SK-N-DZ (cell line): ENCODE measurements around the gene CLHC1.
"Not testable (repeated sequence)": the region's sequence is repeated elsewhere in the genome, so short reads cannot be mapped to it uniquely, and the experiment has no call there.

ENCODE experiments used
- DNase-seq: peaks from one replicate; pipeline ENCODE4 v3.0.0-alpha.2; 2015; ENCODE audit warnings: low spot score

CLHC1 gene

GRCh38 chr2:55153584-55154299, 78.4 kb downstream of the CLHC1 start:
- DNase-seq = no peak

- DNase-seq = no peak
Measured at GRCh38 chr2:55152475-55153412, 79.3 kb downstream of the CLHC1 start.

DNA sequence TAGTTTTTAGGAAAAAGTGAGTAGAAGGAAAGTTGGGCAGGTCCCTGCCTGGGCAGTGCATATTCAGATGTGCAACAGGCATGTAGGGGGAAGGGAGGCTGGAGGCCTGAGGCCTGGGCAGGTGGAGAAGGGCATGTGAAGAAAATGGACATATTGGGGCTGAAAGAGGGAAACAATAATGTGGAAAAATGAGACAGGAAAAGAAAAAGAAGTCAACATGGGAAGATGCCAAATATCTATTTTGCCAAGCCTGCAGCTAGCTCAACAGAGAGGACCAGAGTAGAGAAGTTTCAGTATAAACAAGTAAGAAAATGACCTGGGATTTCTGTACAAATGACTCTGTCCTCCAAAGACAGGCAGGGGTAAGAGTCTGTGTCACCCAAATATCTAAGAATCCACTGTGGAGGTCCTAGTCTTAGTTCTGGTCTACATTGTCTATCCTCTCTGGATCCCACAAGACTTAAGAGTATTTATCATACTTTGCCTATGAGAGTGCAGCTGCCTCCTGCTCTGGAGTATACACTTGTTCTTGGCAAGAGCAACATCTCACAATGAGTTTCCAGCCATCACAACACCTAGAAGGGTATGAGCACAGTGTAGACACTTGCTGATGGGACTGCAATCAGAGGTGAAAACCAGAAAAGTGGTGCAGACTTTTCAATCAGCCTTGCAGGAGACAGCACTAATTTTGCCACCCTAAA, 80.2 kb downstream of the CLHC1 start:
- DNase-seq = no peak

GRCh38 chr2:55150834-55151233, 81.3 kb downstream of the CLHC1 start:
- DNase-seq = no peak

DNA sequence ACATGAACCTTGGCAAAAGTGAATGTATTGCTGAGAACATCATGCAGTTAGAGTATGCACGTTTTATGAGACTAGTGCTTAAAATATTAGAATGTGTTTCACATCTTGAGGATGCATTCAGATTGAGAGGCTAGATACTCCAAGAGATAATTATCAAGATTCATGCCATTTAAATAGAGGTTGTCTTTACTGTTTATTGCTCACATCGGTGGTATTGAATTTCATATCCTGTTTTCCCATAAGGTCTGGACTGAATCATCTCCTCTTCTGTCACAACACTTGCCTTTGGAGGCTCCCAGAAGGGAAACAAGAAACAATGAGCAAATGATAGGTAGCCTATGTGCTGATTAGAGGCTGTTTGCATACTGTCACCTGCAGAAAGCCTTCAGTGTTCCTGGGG, 83.8 kb downstream of the CLHC1 start:
- peak; percentile 62 for DNase-seq

DNA sequence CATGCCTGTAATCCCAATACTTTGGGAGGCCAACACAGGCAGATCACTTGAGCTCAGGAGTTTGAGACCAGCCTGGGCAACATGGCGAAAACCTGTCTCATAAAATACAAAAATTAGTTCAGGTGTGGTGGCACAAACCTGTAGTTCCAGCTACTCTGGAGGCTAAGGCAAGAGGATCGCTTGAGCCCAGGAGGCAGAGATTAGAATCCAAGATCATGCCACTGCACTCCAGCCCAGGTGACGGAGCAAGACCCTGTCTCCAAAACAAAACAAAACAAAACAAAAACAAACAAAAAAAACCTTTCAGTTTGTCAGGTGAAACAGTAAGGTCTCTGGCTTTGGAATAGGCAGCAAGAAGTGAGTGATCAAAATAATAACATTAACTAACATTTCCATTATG, 84.6 kb downstream of the CLHC1 start:
- DNase-seq = no peak

DNA sequence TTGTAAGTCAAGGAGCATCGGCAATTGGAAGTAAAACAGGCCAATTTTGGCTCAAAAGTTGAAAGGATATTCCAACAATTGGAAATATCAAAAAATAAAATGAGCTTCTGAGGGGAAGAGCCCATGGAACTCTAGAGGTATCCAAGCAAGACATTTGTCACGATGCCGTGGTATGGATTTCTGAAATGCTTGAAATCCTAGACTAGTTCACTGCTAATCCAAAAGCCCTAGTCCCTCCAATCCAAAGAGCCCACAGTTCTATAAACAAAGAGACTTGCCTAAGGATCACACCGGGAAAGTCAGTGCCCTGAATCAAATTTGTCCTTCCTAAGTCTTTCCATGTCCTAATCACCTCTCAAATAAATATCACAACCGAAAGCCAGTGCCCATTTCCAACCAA, 85.1 kb downstream of the CLHC1 start:
- DNase-seq = no peak

- no peak for DNase-seq
Measured at GRCh38 chr2:55146263-55146662, 85.8 kb downstream of the CLHC1 start.

DNA sequence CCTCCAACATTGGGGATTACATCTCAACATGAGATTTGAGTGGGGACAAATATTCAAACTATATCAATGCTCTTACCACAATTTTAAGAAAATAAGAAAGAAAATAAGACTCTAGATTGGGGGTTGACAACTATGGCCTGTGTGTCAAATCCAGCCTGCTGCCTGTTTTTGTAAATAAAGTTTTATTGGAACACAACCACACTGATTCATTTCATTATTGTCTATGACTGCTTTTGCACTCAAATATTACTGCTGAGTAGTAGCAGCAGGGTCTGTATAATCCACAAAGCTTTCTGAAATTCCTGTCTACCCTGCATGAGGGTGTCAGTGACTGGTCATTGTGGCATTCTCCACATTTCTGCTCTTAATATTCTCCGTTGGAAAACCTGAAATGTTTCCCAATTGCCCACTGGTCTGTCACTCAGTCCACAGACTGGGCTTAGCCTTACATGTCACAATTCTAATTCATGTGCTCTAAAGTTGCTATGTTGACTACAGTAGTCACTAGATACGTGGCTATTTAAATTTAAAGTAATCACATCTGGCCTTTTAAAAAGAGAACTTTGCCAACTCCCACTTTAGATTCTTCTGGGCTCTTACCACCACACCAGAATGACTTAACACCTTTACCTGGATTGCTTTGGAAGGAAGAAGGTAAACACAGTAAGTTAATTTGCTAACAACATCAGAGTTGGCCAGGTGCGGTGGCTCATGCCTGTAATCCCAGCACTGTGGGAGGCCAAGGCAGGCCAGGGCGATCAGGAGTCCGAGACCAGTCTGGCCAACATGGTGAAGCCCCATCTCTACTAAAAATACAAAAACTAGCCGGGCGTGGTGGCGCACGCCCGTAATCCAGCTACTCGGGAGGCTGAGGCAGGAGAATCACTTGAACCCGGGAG, 86.9 kb downstream of the CLHC1 start:
- DNase-seq = no peak

DNA sequence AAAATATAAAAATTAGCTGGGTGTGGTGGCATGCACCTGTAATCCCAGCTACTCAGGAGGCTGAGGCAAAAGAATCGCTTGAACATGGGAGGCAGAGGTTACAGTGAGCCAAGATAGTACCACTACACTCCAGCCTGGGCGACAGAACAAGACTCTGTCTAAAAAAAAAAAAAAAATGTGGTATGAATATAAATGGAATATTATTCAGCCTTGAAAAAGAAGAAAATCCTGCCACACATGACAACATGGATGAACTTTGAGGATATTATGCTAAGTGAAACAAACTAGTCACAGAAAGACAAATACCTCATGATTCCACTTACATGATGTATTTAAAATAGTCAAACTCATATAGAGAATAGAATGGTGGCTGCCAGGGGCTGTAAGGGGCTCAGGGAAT, 88.4 kb downstream of the CLHC1 start:
- not testable (repeated sequence) for DNase-seq

DNA sequence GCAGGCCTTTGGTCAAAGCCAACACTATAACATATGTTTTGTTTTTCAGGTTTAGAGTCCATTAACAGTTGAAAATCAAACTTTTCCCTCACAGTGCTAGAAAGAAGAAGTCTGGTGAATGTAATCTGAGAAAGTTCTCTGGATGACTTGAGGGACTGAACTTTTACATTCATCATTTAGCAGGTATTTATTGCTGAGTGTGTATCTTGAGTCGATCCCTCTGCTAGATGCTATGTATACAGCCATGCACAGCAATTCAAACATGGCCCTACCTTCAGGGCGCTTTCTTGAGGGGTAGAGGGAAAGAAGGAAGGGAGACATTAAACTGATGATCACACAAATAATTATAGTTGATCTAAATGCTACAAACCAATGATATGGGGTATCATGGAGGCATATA, 89.6 kb downstream of the CLHC1 start:
- DNase-seq = no peak

- DNase-seq = no peak
Measured at GRCh38 chr2:55141572-55142413, 90.3 kb downstream of the CLHC1 start.

DNA sequence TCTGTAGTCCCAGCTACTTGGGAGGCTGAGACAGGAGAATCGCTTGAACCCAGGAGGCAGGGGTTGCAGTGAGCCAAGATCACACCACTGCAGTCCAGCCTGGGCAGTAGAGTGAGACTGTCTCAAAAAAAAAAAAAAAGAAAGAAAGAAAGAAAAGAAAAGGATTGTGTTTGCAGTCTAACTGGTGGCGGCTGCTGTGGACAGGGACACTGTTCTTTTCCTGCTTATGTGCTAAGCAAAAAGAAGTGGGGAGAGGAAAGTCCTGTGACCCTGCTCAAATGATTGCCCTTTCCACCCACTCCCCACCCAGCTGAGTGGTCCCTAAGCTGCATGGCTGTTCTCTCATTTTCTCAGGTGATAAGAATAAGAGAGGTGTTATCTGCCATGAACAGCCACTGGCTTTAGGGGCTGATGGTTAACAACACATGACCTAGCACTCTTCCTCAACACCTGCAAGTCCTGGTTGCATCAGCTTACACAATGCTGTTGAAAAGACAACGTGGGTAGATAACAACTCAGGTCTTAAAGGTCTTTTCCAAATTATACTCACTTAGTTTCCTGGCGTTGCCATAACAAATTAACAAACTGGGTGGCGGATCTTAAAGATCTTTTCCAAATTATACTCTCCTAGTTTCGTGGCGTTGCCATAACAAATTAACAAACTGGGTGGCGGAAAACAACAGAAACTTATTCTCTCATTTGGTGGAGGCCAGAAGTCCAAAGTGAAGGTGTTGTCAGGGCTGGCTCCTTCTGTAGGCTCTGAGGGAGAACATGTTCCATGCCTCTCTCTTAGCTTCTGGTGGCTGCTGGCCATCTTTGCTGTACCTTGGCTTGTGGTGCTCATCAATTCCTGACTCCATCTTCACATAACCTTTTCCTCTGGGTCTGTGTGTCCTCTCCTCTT, 91.5 kb downstream of the CLHC1 start:
- DNase-seq = no peak

- DNase-seq = no peak
Measured at GRCh38 chr2:55139305-55139704, 92.8 kb downstream of the CLHC1 start.

GRCh38 chr2:55138882-55139229, 93.2 kb downstream of the CLHC1 start:
- DNase-seq = no peak

- no peak for DNase-seq
Measured at GRCh38 chr2:55138014-55138881, 93.8 kb downstream of the CLHC1 start.

DNA sequence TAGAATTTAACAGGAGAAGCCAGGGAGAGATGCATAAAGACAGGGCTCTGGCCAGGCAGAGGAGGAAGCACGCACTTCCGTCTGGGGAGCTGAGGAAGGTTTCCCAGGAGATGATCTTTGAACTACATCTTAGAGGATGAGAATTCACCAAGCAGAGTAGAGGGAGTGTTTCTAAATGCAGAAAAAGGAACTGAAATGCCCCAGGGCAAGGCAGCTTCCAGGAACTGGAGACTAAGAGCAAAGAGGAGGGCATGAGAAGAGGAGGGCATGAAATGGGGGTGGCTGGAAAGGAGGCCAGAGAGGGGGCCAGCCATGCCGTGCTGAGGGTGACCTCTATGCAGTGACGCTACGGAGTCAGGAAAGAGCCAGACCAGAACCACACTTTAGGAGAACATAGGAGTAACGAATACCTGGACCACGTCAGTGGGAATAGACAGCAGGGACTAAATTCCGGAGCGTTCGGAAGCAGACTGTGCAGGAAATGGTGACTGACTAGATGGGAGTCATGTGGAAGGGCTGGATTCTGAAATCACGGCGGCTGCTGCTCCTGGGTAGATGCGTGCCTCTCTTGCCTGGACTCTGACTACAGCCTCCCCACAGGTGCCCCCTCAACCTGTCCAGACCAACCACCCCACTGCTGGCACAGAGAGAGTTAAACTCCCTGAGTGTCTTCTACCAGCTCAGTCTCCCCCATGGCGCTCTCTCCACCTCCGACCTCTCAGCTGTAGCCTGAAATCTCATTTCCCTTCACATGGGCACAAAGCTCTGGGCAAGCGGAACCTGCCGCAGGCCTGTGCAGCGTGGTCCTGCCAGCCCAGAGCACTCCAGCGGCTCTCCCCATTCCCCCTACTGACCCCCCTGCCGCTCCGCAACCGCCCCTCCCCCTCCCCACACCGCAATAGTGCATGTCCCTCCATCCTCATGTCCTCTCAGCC, 94.8 kb downstream of the CLHC1 start:
- DNase-seq = no peak
